HG02759 (cell line): ENCODE data around the gene COL15A1.
A peak's percentile ranks its signal among the peaks of the same experiment; 100 is the strongest.

ENCODE experiments used
- ATAC-seq: cut with Tn5 transposase; IDR thresholded peaks from one replicate; pipeline ENCODE4 v1.9.1; 2021; ENCODE audit warnings: mild to moderate bottlenecking, moderate library complexity; ENCODE audit not compliant: unreplicated experiment

Gene COL15A1

DNA sequence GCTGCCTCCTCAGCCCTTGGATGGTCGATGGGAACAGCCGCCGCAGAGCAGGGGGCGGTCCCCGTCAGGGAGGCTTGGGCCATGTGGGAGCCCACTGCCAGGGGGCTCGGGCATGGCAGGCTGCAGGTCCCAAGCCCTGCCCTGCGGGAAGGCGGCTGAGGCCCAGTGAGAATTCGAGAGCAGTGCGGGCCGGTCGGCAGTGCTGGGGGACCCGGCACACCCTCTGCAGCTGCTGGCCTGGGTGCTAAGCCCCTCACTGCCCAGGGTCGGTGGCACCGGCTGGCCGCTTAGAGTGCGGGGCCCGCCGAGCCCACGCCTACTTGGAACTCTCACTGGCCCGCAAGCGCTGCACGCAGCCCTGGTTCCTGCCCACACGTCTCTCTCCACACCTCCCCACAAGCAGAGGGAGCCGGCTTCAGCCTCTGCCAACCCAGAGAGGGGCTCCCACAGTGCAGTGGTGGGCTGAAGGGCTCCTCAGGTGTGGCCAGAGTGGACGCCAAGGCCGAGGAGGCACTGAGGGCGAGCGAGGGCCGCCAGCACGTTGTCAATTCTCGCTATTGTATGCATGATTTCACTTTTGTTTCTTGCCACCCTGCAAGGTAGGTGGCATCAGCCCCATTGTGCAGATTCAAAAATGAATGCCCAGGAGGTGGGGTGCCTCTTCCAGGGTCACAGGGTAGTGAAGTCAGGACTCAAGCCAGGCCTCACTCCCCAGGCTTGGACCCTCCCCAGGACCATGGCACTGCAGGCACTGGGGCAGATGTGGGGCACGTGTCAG, 48.6 kb downstream of the COL15A1 start:
- no peak for ATAC-seq

DNA sequence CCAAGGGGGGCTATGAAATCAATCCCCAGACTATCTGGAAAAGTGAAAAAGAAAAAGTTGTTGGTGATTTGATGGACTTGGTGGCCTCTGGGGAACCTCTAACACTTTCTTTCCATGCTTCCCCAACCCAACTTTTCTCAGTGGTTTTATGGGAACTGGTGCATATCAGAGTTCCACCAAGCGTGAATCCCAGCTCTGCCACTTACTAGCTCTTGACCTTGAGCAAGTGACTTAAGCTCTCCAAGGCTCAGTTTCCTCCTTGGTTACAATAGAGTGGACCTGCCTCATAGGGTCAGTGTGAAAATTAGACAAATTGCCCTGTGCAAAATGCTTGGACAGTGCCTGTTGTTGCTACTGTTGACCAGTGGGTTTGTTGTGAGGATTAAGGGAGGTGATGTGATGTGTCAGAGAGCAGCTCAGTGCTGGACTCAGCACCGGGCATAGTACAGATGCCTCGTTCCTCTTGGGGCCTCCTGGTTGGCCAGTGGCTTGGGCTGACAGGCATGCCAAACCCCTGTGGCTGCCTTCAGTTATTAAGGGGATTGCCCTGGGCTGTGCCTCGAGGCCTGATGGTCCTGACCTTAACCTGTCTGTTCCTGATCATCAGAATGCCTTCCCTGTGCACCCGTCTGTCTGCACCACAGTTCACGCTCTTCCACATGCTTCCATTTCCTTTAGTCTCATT, 49.3 kb downstream of the COL15A1 start:
- ATAC-seq: peak; percentile 30

DNA sequence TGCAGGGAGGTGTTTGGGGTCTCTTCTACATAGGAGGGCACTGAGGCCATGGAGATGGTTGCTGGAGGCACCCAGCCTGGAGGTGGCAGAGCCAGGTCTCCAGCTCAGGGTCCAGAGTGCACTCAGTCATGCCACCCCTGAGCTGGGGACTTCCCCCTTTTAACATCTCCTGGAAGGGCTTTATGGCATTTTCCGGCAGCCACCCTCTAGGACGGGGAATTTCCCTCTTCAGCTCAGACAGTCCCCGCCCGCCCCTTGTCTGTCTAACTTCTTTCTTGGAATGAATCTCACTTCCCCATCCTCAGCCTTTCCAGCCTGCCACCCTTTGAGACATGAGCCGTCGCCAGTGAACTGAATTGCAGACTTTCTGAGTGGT, 49.9 kb downstream of the COL15A1 start:
- ATAC-seq: peak; percentile 77

DNA sequence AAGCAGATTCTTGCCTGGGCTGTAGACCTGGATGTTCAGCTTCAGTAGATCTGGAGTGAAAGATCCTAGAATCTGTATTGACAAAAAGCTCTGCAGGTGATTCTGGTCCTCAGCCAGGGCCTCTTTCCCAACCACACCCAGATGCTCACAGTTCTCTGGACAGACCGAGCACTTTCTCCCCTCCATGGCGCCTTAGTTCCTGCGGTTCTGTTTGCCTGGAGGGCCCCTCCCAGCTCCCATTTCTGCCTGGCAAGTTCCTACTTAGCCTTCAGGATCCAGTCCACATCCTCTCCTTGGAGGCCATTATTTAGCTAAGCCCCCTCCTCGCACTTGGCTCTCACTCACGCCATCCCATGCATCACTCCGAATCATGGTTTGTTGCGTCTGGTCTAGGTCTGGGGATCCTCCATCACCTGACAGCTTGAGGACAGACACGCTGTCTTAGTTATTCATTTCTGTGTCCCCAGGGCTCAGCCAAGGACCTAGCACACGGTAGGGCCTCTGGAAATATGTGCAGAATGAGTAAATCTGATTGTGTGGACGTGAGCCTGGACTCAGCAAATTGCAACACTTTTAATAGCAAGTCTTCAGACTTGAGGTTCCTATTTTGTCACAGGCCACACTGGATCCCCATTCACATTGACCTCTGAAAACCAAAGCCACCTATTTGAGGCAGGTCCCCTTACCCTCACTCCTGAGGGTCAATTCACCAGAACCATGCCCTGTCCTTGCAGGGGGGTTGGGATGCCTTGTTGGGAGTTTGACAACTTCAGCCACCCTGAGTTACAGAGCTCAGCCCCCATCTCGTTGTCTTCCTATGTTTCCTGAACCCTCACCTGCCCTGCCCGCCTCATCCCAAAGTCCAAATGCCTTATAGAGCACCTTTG, 50.7 kb downstream of the COL15A1 start:
- ATAC-seq: no peak

DNA sequence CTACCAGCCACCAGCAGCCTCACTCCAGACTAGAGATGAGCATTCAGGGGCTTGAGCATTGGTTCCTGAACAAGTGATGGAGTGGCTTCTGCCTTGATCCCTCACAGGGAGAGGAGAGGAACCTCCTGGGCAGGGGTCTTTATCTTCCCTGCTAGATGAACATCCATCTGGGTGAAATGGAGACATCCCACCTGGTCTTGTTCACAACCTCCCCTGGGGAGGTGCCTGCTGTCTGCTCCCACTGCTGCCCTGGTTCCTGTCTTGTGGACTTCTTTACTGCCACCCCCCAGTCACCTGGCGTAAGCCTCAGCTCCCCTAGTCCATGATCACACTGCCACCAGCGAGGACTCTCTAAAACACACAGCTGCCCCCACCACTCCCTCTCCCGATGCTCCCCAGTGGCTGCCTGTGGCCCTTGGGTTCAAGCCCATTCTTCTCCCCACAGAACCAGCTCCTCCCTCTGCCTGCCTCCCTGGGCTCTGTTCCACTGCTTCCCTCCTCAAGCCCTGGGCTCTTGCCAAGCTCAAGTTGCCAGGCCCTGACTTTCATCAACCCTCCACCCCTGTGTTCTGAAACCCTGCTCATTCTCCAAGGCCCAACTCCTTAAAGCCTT, 51.5 kb downstream of the COL15A1 start:
- no peak for ATAC-seq

DNA sequence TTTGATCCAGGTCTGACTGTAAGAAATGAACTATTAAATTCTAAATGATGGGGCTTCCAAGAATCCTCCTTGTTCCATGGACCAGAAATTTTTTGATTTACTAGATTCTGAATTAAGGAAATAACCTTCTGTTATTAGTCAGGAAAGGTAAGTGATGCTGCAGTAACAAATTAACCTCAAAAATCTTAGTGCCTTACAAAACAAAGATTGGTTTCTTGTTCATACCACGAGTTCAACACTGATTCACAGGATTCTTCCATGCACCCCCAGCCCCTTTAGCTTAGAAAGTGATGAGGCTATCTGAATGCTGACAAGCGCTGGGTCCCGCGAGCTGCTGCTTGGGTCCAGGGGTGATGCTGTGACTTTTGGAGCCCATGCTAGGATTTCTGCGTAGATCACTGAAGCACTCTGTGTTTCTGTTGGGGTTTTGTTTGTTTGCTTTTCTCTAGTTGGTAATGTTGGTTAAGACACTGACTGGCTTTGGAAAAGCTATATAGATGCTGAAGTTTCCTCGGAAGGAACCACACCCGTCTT, 52.3 kb downstream of the COL15A1 start:
- no peak for ATAC-seq

DNA sequence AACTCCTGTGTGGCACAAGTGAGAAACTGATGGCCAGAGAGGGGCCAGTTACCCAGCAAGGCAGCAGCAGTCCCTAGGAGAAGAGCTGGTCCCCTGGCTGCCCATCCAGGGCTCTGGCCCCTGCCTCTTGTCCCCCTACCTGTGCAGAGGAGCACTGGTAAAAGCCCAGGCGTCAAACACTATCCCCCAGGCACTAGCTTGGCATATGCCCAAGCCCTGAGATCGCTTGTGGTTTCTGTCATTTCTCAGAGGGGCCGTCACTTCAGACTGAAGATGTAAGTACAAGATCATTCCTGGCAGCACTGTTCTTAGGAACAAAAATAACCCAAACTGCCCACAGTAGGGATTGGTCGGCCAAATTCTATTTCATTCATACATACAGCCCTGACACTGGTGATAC, 53.9 kb downstream of the COL15A1 start:
- no peak for ATAC-seq

GRCh38 chr9:98998441-98999151, 54.9 kb downstream of the COL15A1 start:
- peak; percentile 64 for ATAC-seq

- peak; percentile 21 for ATAC-seq
Measured at GRCh38 chr9:98999152-98999525, 55.4 kb downstream of the COL15A1 start.

- ATAC-seq: peak; percentile 58
Measured at GRCh38 chr9:99000476-99001395, 57.0 kb downstream of the COL15A1 start.

DNA sequence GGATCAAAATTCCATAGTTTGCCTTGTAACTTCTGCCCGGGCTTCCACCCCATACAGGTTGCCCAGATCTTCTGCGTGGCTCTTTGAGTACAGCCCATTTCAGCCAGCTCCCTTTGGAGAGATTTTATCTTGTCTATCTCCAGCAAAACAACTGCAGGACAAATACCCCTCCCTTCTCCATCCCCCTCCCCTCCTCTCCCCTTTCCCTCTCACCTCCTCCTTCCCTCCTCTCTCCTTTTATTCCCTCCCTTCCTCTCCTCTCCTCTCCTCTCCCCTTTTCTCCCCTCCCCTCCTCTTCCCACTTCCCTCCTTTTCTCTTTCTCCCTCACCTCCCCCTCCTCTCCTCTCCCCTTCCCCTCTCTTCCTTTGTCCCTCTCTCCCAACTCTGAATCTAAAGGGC, 58.2 kb downstream of the COL15A1 start:
- no peak for ATAC-seq

DNA sequence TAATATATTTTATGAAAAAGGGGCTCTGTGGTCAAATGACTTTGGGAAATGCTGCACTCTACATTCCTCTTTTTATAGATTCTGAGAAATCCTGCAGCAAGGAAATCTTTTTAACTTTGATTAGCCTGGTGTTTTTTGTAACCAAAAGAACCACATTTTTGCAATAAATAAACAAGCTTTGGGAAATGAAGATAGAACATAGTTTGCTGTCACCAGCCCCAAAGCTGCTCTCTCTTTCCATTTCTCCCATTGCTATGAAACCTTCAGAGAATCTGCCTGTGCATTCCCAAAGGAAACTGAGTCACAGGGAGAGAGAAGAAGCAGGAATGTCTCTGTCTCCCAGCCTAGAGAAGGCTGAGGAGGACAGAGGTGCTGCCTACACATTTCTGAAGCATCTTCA, 59.0 kb downstream of the COL15A1 start:
- ATAC-seq: no peak

- no peak for ATAC-seq
Measured at GRCh38 chr9:99003308-99003707, 59.6 kb downstream of the COL15A1 start.

GRCh38 chr9:99004115-99004514, 60.4 kb downstream of the COL15A1 start:
- no peak for ATAC-seq

GRCh38 chr9:99004717-99005460, 61.2 kb downstream of the COL15A1 start:
- no peak for ATAC-seq

DNA sequence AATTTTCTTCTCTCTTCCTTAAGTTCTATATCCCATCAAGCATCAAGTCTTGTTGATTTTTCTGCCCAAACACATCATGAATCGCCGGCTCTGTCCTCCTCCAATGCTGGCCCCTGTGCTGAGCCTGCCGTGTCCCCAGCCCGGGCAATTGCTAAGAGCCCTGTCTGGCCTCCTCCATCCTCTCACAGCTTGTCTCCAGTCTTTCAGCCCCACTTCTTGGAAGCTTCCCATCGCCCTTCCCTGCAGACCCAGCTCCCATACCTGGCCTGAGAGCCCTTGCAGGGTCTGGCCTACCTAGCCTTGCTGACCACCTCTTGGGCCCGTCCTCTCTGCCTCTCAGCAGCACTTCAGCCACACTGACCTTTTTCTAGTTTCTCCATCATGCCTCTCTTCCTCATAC, 61.9 kb downstream of the COL15A1 start:
- no peak for ATAC-seq

DNA sequence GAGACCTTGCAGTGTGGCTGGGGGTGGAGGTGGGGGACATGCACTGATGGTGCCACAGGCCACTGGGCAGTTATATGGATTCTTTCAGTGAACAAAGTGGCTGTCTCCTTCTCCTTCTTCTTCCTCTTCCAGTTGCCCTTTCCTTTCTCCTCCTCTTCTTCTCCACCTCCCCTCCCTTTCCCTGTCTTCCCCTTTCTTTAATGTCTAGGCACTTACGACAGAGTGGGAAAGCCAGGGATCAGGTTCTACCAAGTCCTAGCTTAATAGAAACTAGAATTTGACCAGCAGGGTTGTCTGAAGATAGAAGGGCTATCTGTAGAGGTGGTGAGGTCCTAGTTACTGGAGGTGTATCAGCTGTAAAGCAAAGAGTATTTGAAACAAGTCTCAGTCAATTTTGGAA, 62.8 kb downstream of the COL15A1 start:
- no peak for ATAC-seq

DNA sequence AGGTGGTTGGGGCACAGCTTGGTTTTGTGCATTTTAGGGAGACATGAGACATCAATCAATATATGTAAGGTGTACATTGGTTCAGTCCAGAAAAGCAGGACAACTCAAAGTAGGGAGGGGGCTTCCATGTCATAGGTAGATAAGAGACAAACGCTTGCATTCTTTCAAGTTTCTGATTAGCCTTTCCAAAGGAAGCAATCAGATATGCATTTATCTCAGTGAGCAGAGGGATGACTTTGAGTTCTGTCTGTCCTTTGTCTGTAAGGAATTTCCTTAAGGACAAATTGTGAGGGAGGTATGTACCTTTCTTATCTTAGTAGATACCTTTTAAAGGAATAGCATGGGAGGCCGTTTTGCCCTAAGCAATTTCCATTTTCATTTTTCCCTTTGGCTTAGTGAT, 63.3 kb downstream of the COL15A1 start:
- no peak for ATAC-seq

GRCh38 chr9:99008203-99008602, 64.5 kb downstream of the COL15A1 start:
- ATAC-seq: no peak
